Bronchial epithelial cell (primary cell): ENCODE measurements around the gene CCDC88B. TPM values are rescaled to one million over a fixed set of nuclear protein-coding genes. Genes with fewer than 3 reads are reported as not detected.

ENCODE experiments used
- DNase-seq: peaks from one replicate; pipeline ENCODE4 v3.0.0-alpha.2; 2010; ENCODE audit warnings: low read depth
- FAIRE-seq: peaks from 2 replicates; lab custom pipeline; 2011; peaks lifted over from hg19 to GRCh38; lab: Jason Lieb, UNC
- H3K27me3 ChIP-seq: 2 replicates; pipeline ENCODE4 v1.5.1; 2011; ENCODE audit warnings: low read length; ENCODE audit not compliant: control insufficient read depth, insufficient read depth
- H3K36me3 ChIP-seq: 2 replicates; pipeline ENCODE4 v1.5.1; 2011; ENCODE audit warnings: low read length; ENCODE audit not compliant: control insufficient read depth, insufficient read depth
- H3K4me3 ChIP-seq: 2 replicates; pipeline ENCODE4 v1.5.1; 2011; ENCODE audit warnings: mild to moderate bottlenecking, low read depth, low read length, control low read depth
- total RNA-seq: library from RNA; depleted of rRNA; stranded (reverse); fragments of >200 nt; gene quantifications from 2 replicates; pipeline ENCODE4 v1.2.1, GENCODE V29; 2014
- TF ChIP-seq, protein P1 (sequence below): IDR thresholded peaks from 2 replicates; pipeline ENCODE4 v1.5.1; 2011; ENCODE audit warnings: mild to moderate bottlenecking, moderate library complexity, low read length, control low read depth, inconsistent platforms; ENCODE audit not compliant: insufficient read depth, severe bottlenecking

CCDC88B gene
- total RNA-seq, 1 donor from 2014 or later, result 2.9 TPM

DNA sequence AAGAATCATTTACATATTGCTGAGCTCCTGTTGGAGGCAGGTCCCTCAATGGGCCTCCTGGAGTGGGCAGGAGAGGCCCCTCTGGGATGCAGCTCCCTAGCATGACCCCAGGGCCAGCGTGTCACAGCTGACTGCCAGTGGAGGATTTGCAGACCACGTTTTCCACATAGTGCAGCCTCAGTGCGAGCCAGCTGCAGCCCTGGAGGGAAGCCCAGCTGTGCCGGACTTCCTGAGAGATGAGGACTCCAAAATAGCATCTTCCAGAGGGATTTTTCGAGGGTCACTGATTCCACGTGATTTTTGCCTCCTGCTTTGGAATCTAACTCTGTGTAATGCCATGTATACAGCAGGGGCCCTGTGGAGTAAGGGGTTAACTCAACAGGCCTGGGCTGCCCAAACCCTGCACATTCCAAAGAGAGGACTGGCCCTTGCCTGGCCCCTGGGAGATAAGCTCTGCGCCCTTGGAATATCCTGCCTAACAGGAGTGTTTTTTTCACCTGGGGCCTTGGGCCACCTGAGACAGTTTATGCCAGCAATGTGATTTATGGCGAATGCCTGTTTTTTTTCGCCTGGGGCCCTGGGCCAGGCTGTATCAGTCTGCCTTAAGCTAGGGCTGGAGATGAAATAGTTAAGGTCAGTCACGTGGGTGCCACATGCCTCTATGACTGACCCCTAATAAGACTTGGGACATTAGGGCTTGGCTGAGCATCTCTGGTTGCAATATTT, 66.4 kb downstream of the CCDC88B start:
- TF ChIP-seq, protein P1, sequence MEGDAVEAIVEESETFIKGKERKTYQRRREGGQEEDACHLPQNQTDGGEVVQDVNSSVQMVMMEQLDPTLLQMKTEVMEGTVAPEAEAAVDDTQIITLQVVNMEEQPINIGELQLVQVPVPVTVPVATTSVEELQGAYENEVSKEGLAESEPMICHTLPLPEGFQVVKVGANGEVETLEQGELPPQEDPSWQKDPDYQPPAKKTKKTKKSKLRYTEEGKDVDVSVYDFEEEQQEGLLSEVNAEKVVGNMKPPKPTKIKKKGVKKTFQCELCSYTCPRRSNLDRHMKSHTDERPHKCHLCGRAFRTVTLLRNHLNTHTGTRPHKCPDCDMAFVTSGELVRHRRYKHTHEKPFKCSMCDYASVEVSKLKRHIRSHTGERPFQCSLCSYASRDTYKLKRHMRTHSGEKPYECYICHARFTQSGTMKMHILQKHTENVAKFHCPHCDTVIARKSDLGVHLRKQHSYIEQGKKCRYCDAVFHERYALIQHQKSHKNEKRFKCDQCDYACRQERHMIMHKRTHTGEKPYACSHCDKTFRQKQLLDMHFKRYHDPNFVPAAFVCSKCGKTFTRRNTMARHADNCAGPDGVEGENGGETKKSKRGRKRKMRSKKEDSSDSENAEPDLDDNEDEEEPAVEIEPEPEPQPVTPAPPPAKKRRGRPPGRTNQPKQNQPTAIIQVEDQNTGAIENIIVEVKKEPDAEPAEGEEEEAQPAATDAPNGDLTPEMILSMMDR, result no peak
- FAIRE-seq (no peak), DNase-seq (no peak)
- Histone ChIP-seq H3K36me3 (no peaks in the 10 kb centered on the region), H3K4me3 (no peak overlapping the region), H3K27me3 (peaks cover 1% of the 10 kb centered on the region)

Other genes starting within 250 kb of the CCDC88B start
- gene MACROD1, start 174.1 kb upstream of the CCDC88B start, total RNA-seq, result 17.9 and 21.4 TPM in 2 replicates
- 102 and 103 TPM in 2 replicates for gene STIP1, start 154.0 kb upstream of the CCDC88B start, total RNA-seq
- 0.51 and 0.53 TPM in 2 replicates for gene FERMT3, start 133.5 kb upstream of the CCDC88B start, total RNA-seq
- 17.9 and 24.5 TPM in 2 replicates for gene TRPT1, start 114.0 kb upstream of the CCDC88B start, total RNA-seq
- gene NUDT22, start 113.9 kb upstream of the CCDC88B start, total RNA-seq, result 57.9 and 75.0 TPM in 2 replicates
- 3.4 and 10.1 TPM in 2 replicates for gene DNAJC4, start 109.7 kb upstream of the CCDC88B start, total RNA-seq
- 6.7 and 12.4 TPM in 2 replicates for gene VEGFB, start 105.6 kb upstream of the CCDC88B start, total RNA-seq
- gene FKBP2, start 99.1 kb upstream of the CCDC88B start, total RNA-seq, result 45.0 and 91.1 TPM in 2 replicates
- 392 and 481 TPM in 2 replicates for gene PPP1R14B, start 93.3 kb upstream of the CCDC88B start, total RNA-seq
- 20.8 and 33.3 TPM in 2 replicates for gene PLCB3, start 88.7 kb upstream of the CCDC88B start, total RNA-seq
- 63.4 and 74.2 TPM in 2 replicates for gene BAD, start 55.5 kb upstream of the CCDC88B start, total RNA-seq
- 2.9 and 5.6 TPM in 2 replicates for gene GPR137, start 54.4 kb upstream of the CCDC88B start, total RNA-seq
- gene KCNK4, start 48.9 kb upstream of the CCDC88B start, total RNA-seq, result under 0.01 TPM in 1 of 2 replicates, not detected in the other
- gene CATSPERZ, start 39.8 kb upstream of the CCDC88B start, total RNA-seq, result 0.26 TPM in 1 of 2 replicates, not detected in the other
- 76.9 and 139 TPM in 2 replicates for gene ESRRA, start 34.7 kb upstream of the CCDC88B start, total RNA-seq
- gene TRMT112, start 22.6 kb upstream of the CCDC88B start, total RNA-seq, result 355 and 587 TPM in 2 replicates
- gene PRDX5, start 22.1 kb upstream of the CCDC88B start, total RNA-seq, result 649 and 769 TPM in 2 replicates
- gene RPS6KA4, start 19.0 kb downstream of the CCDC88B start, total RNA-seq, result 39.7 and 59.5 TPM in 2 replicates
- not detected in 2 replicates for gene SLC22A11, start 215.7 kb downstream of the CCDC88B start, total RNA-seq